ENCODE data around the gene SSC5D.

DNA sequence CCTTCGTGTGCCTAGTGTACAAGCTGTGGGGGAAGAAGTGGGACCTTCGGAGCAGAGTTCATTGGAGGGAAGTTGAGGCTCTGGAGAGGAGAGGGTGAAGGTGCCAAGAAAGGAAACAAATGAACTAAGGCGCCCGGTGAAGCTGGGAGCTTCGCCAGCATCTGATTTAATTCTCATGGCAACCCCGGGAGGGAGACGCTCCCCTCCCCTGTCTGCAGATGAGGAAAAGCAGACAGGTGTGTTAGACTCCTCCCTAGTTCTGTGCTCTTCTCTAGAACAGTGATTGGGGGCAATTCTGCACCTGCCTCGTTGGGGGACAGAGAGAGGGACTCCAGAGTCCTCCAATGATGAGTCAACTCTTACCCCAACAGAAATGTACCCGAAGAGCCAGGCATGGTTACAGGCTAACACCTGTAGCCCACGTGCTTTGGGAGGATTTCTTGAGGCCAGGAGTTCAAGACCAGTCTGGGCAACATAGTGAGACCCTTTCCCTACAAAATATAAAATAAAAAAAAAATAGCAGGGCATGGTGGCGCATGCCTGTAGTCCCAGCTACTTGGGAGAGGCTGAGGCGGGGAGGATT is 4.2 kb downstream of the SSC5D start:
- TF ChIP-seq, protein P1, sequence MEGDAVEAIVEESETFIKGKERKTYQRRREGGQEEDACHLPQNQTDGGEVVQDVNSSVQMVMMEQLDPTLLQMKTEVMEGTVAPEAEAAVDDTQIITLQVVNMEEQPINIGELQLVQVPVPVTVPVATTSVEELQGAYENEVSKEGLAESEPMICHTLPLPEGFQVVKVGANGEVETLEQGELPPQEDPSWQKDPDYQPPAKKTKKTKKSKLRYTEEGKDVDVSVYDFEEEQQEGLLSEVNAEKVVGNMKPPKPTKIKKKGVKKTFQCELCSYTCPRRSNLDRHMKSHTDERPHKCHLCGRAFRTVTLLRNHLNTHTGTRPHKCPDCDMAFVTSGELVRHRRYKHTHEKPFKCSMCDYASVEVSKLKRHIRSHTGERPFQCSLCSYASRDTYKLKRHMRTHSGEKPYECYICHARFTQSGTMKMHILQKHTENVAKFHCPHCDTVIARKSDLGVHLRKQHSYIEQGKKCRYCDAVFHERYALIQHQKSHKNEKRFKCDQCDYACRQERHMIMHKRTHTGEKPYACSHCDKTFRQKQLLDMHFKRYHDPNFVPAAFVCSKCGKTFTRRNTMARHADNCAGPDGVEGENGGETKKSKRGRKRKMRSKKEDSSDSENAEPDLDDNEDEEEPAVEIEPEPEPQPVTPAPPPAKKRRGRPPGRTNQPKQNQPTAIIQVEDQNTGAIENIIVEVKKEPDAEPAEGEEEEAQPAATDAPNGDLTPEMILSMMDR (IDR thresholded peaks at IDR 0.05; ENCODE audit: borderline replicate concordance, extremely low read depth, low read length, poor library complexity, severe bottlenecking) = no peak
- no peak for TF ChIP-seq EZH2 (IDR thresholded peaks at IDR 0.05; ENCODE audit: borderline replicate concordance, low read depth, low read length, severe bottlenecking)

Measured in DND-41 (cell line).